Naive thymus-derived CD4-positive, alpha-beta T cell (primary cell): Measurements from ENCODE around the gene SERPINA4. TPM values are rescaled to one million over a fixed set of nuclear protein-coding genes. Genes with fewer than 3 reads are reported as not detected.
"Not testable (repeated sequence)": the region's sequence is repeated elsewhere in the genome, so short reads cannot be mapped to it uniquely, and the experiment has no call there.

Experiments
- ATAC-seq: fragments of 150-1000 bp; cut with Tn5 transposase; 2 replicates; pipeline ENCODE4 v1.10.0; 2021; ENCODE audit warnings: mild to moderate bottlenecking, moderate library complexity
- CTCF ChIA-PET: fragments of 350-600 bp; sonication (Branson Sonifier 250); formaldehyde crosslinking; loops from one replicate; lab custom pipeline; 2021; ENCODE audit warnings: antibody characterized with exemption; lab: Charles Lee
- POLR2A ChIA-PET: fragments of 350-600 bp; sonication (Branson Sonifier 250); formaldehyde crosslinking; loops from one replicate; lab custom pipeline; 2021; ENCODE audit warnings: antibody characterized with exemption, inconsistent platforms; lab: Charles Lee
- DNase-seq, 9 donors: peaks; one replicate each; pipeline versions ENCODE4 v3.0.0 to v3.0.0-alpha.2; 2020 to 2022; ENCODE audit warnings: mixed read lengths in 1 of 9
- H3K27ac ChIP-seq: one replicate; pipeline ENCODE4 v1.7.0; 2013; ENCODE audit warnings: mild to moderate bottlenecking, low read depth, low read length, moderate library complexity
- H3K27me3 ChIP-seq, 2 donors: one replicate each; pipeline ENCODE4 v1.7.0; 2013; ENCODE audit warnings: low read length in 2 of 2, mild to moderate bottlenecking in 2 of 2, moderate library complexity in 2 of 2; ENCODE audit not compliant: control insufficient read depth in 2 of 2, insufficient read depth in 2 of 2
- H3K36me3 ChIP-seq, 3 experiments: 1 replicate in 2 of 3; 2 replicates in 1 of 3; pipeline ENCODE4 v1.7.0; 2013; ENCODE audit warnings: low read length in 3 of 3, mild to moderate bottlenecking in 3 of 3, moderate library complexity in 1 of 3; ENCODE audit not compliant: insufficient read depth in 3 of 3, control insufficient read depth in 2 of 3
- H3K4me1 ChIP-seq, 2 donors: one replicate each; pipeline ENCODE4 v1.7.0; 2013; ENCODE audit warnings: low read length in 2 of 2, mild to moderate bottlenecking in 2 of 2, moderate library complexity in 1 of 2; ENCODE audit not compliant: control insufficient read depth in 2 of 2, insufficient read depth in 2 of 2
- H3K4me3 ChIP-seq: 2 replicates; pipeline ENCODE4 v1.7.0; 2013; ENCODE audit warnings: mild to moderate bottlenecking, low read length
- H3K9me3 ChIP-seq, 3 experiments: 1 replicate in 2 of 3; 2 replicates in 1 of 3; pipeline ENCODE4 v1.7.0; 2013; ENCODE audit warnings: low read length in 3 of 3; ENCODE audit not compliant: control insufficient read depth in 2 of 3
- H3K27ac Mint-ChIP-seq, 9 donors: one replicate each; pipeline ENCODE4 v1.8.0; 2020 to 2022; ENCODE audit warnings: mixed read lengths in 9 of 9, mild to moderate bottlenecking in 8 of 9, moderate library complexity in 5 of 9, inconsistent platforms in 2 of 9
- H3K27me3 Mint-ChIP-seq, 5 donors: one replicate each; pipeline ENCODE4 v1.8.0; 2021 to 2022; ENCODE audit warnings: mixed read lengths in 5 of 5, mild to moderate bottlenecking in 1 of 5
- H3K36me3 Mint-ChIP-seq, 5 donors: one replicate each; pipeline ENCODE4 v1.8.0; 2020 to 2022; ENCODE audit warnings: mixed read lengths in 5 of 5, mild to moderate bottlenecking in 3 of 5, inconsistent platforms in 1 of 5
- H3K4me1 Mint-ChIP-seq, 7 donors: one replicate each; pipeline ENCODE4 v1.8.0; 2020 to 2022; ENCODE audit warnings: mixed read lengths in 7 of 7, mild to moderate bottlenecking in 3 of 7, inconsistent platforms in 1 of 7
- H3K4me3 Mint-ChIP-seq, 10 donors: one replicate each; pipeline ENCODE4 v1.8.0; 2020 to 2022; ENCODE audit warnings: mild to moderate bottlenecking in 10 of 10, mixed read lengths in 10 of 10, moderate library complexity in 6 of 10, inconsistent platforms in 2 of 10
- H3K9me3 Mint-ChIP-seq, 11 donors: one replicate each; pipeline ENCODE4 v1.8.0; 2020 to 2022; ENCODE audit warnings: mixed read lengths in 11 of 11, mild to moderate bottlenecking in 4 of 11, inconsistent platforms in 1 of 11, moderate library complexity in 1 of 11
- intact Hi-C, 2 donors: fragments of 100-400 bp; cut with micrococcal nuclease; formaldehyde crosslinking; loops; one replicate each; pipeline ENCODE4 v1.15.1; 2023
- polyA plus RNA-seq, 2 donors: library from polyadenylated mRNA; unstranded; fragments of 300-500 nt; fragmentation: Illumina TruSeq; gene quantifications; one replicate each; pipeline ENCODE4 v1.2.3, GENCODE V29; 2021
- total RNA-seq, 6 experiments: library from RNA in 5 of 6; stranded (reverse) in 5 of 6; gene quantifications; 1 replicate in 5 of 6; 2 replicates in 1 of 6; pipeline ENCODE4 v1.2.3 and lab custom pipeline; 2021 to 2026

SERPINA4 gene
- total and polyA plus RNA-seq, 7 experiments from 2014 or later: not detected

- no peaks in the 10 kb centered on the region for H3K36me3 Mint-ChIP-seq
- peaks cover 0 to 3% (median 0%) of the 10 kb centered on the region in 11 donors for H3K9me3 Mint-ChIP-seq
- no peak overlapping the region for H3K4me3 Mint-ChIP-seq
- ATAC-seq (no peak), DNase-seq (no peak)
- peaks cover 6 to 17% (median 16%) of the 10 kb centered on the region in 5 donors for H3K27me3 Mint-ChIP-seq
- Histone ChIP-seq H3K4me3 (no peak overlapping the region), H3K36me3 (no peaks in the 10 kb centered on the region), H3K27ac (no peak overlapping the region), H3K9me3 (no peaks in the 10 kb centered on the region), H3K4me1 (no peaks in the 10 kb centered on the region), H3K27me3 (no peaks in the 10 kb centered on the region)
- intact Hi-C loops: no loop called here
- ChIA-PET POLR2A (no interaction called here), CTCF (interaction anchor here (0.7 kb wide), 1 partner anchor 13 kb away, joined by 4 read pairs; no protein-coding TSS in a partner anchor)
- H3K4me1 Mint-ChIP-seq: peaks cover 0 to 3% (median 0%) of the 10 kb centered on the region in 7 donors
- no peak overlapping the region for H3K27ac Mint-ChIP-seq
Measured at GRCh38 chr14:94601884-94602391, 40.7 kb downstream of the SERPINA4 start.

DNA sequence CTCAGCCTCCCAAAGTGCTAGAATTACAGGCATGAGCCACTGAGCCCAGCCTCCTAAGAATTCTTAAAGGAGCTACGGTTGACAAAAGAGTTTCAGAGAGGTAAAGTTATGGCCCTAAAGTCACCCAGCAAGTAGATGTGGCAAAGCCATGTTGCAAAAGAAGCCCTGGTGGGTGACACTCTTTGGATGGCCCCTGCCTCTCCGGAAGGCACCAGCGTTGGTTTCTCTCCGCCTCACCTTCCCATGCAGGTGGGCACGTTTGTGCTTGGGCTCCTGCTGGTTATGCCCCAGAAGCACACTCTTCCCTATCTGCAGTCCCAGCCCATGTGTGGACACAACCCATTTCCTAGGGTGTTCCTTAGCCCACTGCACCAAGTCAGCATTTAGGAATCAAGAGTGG lies 41.5 kb downstream of the SERPINA4 start:
- Histone ChIP-seq H3K36me3 (no peaks in the 10 kb centered on the region), H3K27ac (no peak overlapping the region), H3K4me3 (no peak overlapping the region), H3K9me3 (no peaks in the 10 kb centered on the region), H3K4me1 (no peaks in the 10 kb centered on the region), H3K27me3 (no peaks in the 10 kb centered on the region)
- DNase-seq (no peak), ATAC-seq (no peak)
- no peaks in the 10 kb centered on the region for H3K36me3 Mint-ChIP-seq
- intact Hi-C loops: no loop called here
- POLR2A ChIA-PET: no interaction called here
- H3K27ac Mint-ChIP-seq: no peak overlapping the region
- H3K4me1 Mint-ChIP-seq: peaks cover 0 to 3% (median 0%) of the 10 kb centered on the region in 7 donors
- CTCF ChIA-PET: no interaction called here
- no peak overlapping the region for H3K4me3 Mint-ChIP-seq
- H3K27me3 Mint-ChIP-seq: peaks cover 7 to 16% (median 12%) of the 10 kb centered on the region in 5 donors
- H3K9me3 Mint-ChIP-seq: peaks cover 0 to 10% (median 0%) of the 10 kb centered on the region in 11 donors

DNA sequence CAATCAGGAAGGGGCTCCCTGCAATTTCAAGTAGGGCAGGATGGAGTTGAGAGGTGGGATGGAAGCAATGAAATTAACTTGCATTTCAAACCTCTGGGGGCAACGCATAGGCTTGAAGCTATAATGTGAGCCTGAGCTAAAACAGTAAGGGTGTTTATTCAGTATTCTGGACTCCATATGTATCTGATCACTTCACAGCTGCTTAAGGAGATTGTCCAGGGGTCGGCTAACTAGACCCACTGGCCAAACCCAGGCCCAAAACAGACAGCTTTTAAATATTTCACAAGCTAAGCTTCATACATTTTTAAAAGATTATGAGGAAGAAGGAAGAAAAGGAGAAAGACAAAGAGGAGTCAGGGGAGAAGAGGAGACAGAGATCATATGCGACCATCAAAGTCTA lies 44.1 kb downstream of the SERPINA4 start:
- Mint-ChIP-seq H3K9me3 (peaks cover 0 to 24% (median 2%) of the 10 kb centered on the region in 11 donors), H3K27ac (no peak overlapping the region), H3K36me3 (no peaks in the 10 kb centered on the region), H3K27me3 (peaks cover 7 to 15% (median 9%) of the 10 kb centered on the region in 5 donors), H3K4me1 (peaks cover 0 to 3% (median 0%) of the 10 kb centered on the region in 7 donors), H3K4me3 (no peak overlapping the region)
- Histone ChIP-seq H3K4me3 (no peak overlapping the region), H3K9me3 (no peaks in the 10 kb centered on the region), H3K4me1 (no peaks in the 10 kb centered on the region), H3K36me3 (no peaks in the 10 kb centered on the region), H3K27me3 (no peaks in the 10 kb centered on the region), H3K27ac (no peak overlapping the region)
- ChIA-PET CTCF (no interaction called here), POLR2A (no interaction called here)
- intact Hi-C loops: no loop called here
- DNase-seq: no peak
- no peak for ATAC-seq

DNA sequence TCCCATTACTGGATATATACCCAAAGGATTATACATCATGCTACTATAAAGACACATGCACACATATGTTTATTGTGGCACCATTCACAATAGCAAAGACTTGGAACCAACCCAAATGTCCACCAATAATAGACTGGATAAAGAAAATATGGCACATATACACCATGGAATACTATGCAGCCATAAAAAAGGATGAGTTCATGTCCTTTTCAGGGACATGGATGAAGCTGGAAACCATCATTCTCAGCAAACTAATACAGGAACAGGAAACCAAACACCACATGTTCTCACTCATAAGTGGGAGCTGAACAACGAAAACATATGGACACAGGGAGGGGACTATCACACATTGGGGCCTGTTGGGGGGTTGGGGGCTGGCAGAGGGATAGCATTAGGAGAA lies 47.7 kb downstream of the SERPINA4 start:
- H3K36me3 Mint-ChIP-seq, DNase-seq, H3K9me3 ChIP-seq, ATAC-seq, H3K4me1 ChIP-seq, H3K27ac Mint-ChIP-seq, POLR2A ChIA-PET, CTCF ChIA-PET, intact Hi-C loops, H3K4me3 Mint-ChIP-seq, H3K27ac ChIP-seq, H3K27me3 ChIP-seq, H3K36me3 ChIP-seq, H3K4me3 ChIP-seq, H3K4me1 Mint-ChIP-seq: not testable (repeated sequence)
- Mint-ChIP-seq H3K27me3 (peaks cover 6 to 12% (median 9%) of the 10 kb centered on the region in 5 donors), H3K9me3 (peaks cover 0 to 24% (median 2%) of the 10 kb centered on the region in 11 donors)

DNA sequence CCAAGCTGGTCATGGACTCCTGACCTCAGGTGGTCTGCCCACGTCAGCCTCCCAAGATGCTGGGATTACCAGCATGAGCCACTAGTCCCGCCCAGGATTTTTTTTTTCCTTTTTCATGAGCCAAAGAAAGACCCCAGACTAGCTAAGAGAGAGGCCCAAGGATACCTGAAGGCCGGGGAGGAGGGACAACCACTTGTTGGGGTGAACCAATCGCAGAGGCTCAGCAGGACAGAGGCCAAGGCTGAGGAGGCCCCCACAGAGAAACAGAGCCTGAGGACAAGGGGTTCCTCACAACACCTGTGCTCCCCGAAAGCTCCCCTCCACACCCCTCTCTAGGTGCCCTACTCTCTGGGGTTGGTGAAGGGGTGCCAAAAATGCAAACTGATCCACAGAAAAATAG lies 49.9 kb downstream of the SERPINA4 start:
- peaks cover 0 to 24% (median 2%) of the 10 kb centered on the region in 11 donors for H3K9me3 Mint-ChIP-seq
- no peaks in the 10 kb centered on the region for H3K36me3 ChIP-seq
- H3K27me3 Mint-ChIP-seq: peaks cover 3 to 16% (median 4%) of the 10 kb centered on the region in 5 donors
- ATAC-seq: no peak
- H3K27ac Mint-ChIP-seq: no peak overlapping the region
- intact Hi-C loops: no loop called here
- no peaks in the 10 kb centered on the region for H3K9me3 ChIP-seq
- no peaks in the 10 kb centered on the region for H3K27me3 ChIP-seq
- H3K4me3 Mint-ChIP-seq: no peak overlapping the region
- H3K36me3 Mint-ChIP-seq: no peaks in the 10 kb centered on the region
- ChIA-PET CTCF (no interaction called here), POLR2A (no interaction called here)
- no peak overlapping the region for H3K27ac ChIP-seq
- no peaks in the 10 kb centered on the region for H3K4me1 ChIP-seq
- H3K4me1 Mint-ChIP-seq: no peaks in the 10 kb centered on the region
- no peak for DNase-seq
- H3K4me3 ChIP-seq: no peak overlapping the region

- H3K27ac Mint-ChIP-seq: no peak within 1 kb of the TSS
- peaks cover 0 to 28% (median 7%) of the 10 kb centered on the region in 11 donors for H3K9me3 Mint-ChIP-seq
- no peaks in the 10 kb centered on the region for H3K4me1 Mint-ChIP-seq
- Histone ChIP-seq H3K4me3 (no peak within 1 kb of the TSS), H3K4me1 (no peaks in the 10 kb centered on the region), H3K27me3 (no peaks in the 10 kb centered on the region), H3K27ac (no peak within 1 kb of the TSS), H3K9me3 (no peaks in the 10 kb centered on the region), H3K36me3 (no peaks in the 10 kb centered on the region)
- H3K27me3 Mint-ChIP-seq: peaks cover 0 to 16% (median 4%) of the 10 kb centered on the region in 5 donors
- intact Hi-C loops: no loop called here
- DNase-seq (no peak), ATAC-seq (no peak)
- no peak within 1 kb of the TSS for H3K4me3 Mint-ChIP-seq
- no peaks in the 10 kb centered on the region for H3K36me3 Mint-ChIP-seq
- POLR2A ChIA-PET: no interaction called here
- CTCF ChIA-PET: no interaction called here
Measured at GRCh38 chr14:94612174-94612573, 50.9 kb downstream of the SERPINA4 start, which contains the start of gene SERPINA3. Gene SERPINA3, plus strand, starts transcription at chr14:94612391. Its CDS starts 2,051 bp downstream, at chr14:94614442.
